ENCODE results near the gene LPIN3.

The LPIN3 gene, protein sequence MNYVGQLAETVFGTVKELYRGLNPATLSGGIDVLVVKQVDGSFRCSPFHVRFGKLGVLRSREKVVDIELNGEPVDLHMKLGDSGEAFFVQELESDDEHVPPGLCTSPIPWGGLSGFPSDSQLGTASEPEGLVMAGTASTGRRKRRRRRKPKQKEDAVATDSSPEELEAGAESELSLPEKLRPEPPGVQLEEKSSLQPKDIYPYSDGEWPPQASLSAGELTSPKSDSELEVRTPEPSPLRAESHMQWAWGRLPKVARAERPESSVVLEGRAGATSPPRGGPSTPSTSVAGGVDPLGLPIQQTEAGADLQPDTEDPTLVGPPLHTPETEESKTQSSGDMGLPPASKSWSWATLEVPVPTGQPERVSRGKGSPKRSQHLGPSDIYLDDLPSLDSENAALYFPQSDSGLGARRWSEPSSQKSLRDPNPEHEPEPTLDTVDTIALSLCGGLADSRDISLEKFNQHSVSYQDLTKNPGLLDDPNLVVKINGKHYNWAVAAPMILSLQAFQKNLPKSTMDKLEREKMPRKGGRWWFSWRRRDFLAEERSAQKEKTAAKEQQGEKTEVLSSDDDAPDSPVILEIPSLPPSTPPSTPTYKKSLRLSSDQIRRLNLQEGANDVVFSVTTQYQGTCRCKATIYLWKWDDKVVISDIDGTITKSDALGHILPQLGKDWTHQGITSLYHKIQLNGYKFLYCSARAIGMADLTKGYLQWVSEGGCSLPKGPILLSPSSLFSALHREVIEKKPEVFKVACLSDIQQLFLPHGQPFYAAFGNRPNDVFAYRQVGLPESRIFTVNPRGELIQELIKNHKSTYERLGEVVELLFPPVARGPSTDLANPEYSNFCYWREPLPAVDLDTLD

DNA sequence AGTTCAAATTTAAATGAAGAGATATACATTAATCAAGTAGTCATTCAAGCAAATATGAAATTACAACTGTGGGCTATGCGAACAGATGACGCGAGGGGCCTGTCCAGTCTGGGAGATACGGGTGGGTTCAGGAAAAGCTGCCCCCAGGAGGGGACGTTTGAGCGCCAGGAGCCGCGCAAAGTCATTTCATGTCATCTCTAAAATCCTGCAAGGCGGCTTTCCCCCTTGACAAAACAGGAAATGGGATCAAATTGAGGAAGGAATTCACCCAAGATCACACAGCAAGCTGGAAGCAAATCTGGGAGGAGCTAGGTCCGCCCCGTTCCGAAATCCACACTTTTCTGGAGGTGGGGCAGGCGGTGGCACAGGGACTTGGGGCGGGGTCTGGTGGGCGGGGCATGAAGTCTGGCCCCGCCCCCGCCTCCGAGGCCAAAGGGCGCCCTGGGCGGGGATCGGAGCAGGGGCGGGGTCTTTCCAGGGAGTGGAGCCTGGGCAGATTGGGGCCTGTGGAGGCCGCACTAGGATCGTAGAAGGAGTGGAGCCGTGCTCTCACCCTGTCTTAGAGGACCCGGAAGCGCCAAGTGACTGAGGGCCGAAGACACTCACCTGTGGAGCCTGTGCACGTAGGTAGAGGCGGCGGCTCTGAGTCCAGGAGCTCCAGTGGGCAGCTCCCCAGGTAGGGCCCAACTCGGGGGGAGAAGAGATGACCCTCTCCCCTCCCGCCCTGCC is at the start of gene LPIN3:
TSS of gene LPIN3 (plus strand) at position 495 of the 729 bp plus-strand sequence. CDS start 4,983 bp downstream, outside the sequence.
- peak; percentile 82 for DNase-seq

DNA sequence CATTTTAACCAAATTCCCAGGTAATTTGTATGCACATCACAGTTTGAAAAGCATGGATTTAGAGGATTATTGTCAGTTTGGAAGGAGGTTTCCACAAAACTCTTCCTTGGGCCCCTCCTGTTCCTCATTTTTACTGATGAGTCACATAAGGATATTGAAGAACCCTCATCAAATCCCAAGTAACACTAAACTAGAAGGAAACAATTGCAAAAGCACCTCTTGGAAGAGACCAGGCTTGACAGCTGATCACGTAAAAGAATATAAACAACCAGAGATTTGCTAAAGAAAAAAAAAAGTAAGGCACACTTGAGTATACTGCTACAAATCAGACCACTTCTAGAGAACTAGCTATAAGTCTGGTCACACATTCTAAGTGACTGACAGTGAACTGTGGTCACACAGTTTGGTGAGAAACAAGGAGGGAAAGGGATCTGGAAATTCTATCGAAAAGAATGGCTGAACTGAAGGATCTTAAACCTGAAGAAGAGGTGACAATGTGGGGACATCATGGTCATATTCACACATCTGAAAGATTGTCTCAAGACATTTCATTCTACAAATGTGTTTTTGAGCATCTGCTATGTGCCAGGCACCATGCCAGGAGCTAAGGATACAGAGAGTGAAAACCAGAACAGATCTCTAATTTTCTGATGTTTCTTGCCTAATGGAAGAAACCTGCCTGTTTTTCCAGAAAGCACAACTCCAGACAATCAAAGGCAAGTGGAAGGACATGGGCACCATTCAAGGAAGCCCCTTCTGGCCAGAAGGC is 47.2 kb upstream of the LPIN3 start:
- no peak for DNase-seq

DNA sequence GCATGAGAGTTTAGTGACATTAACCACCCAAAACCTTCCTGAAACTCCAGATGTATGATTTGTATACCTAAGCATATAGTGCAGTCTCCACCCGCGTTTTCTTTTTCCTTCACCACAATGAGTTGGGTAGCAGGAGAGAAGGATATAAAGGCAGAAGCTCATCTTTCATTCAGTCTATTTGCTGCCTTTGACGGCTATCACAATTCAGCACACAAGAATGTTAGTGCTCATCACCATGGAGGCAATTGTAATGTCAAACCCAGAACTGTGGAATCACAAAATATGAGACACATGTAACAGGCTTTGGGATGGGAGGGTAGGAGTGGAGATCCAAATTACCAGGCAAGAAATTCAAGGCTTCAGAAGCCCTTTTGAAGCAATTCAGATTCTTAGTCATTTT is 40.7 kb upstream of the LPIN3 start:
- no peak for DNase-seq

DNA sequence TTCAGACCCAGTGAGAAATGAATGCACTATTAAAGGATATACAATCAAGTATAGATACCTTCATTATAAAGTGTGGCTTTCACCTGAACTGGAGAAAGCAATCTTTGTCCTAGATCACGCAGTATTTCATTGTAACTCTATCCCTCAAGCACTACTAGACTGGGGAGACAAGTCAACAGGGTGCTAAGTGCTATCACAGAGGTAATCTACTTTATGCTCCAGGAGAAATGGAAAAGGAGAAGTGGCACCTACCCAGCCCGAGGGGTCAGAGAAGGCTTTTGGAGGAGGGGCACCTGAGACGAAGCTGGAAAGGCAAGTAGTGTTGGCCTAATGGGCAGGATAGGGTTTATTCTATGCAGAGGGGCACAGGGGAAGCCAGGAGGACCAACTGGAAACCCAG is 40.2 kb upstream of the LPIN3 start:
- DNase-seq, result no peak

DNA sequence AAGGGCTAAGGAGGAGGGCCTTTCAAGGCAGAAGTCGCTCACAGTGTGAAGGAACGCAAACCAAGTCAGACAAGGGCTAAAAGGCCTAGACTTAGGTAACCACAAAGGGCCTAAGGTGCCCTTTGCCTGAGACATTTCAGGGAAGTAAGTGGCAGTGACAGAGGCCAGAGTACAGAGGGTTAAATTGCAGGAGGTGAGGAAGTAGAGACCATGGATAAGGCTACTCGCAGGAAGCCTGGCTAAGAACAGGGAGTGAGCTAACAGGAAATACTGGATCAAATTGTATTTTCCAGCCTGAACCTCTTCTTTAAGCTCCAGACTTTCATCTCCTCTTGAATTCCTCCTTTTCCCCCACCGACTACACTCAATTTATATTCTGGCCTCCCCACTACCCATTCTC is 39.7 kb upstream of the LPIN3 start:
- no peak for DNase-seq

DNA sequence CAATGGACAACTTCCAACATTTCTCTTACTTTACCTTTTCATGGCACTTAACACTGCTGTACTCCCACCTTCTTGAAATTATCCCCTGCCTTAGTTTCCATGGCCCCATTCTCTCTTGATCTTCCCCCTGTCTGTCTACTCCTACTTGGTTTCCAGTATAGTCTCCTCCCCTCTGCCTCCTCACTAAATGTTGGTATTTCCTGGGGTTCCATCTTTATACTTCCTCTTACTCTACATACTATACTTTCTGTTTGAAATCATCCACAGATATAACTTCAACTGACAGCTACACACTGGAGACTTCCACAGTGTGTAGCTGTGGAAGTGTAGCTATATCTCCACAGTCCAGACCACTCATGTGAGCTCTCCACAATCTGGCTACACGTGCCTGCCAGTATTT is 36.6 kb upstream of the LPIN3 start:
- peak; percentile 74 for DNase-seq

DNA sequence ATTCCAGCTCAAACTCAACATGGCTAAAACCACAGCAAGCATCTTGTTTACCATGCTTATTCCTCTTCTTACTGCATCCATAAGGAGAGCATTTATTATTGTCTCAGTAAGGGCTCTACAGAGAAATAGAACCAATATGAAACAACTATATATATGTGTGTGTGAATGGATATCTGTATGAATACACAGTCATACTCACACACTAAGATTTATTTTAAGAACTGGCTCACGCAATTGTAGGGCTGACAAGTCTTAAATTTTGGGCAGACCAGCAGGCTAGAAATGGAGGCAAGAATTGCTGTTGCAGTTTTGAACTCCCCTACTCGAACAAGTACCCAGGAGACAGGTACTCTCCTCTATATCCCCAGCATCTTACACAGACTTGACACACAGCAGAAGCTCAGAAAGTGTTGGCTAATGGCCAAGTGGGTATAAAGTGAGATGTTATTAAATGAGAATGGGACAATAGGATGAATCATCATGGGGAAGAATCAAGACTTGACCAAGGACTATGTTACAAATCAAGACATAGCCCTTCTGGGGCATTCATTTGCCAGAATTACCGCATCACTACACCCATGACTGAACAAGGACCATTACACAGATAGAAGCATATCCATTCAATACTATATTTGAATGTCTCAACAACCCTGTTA is 36.1 kb upstream of the LPIN3 start:
- no peak for DNase-seq

DNA sequence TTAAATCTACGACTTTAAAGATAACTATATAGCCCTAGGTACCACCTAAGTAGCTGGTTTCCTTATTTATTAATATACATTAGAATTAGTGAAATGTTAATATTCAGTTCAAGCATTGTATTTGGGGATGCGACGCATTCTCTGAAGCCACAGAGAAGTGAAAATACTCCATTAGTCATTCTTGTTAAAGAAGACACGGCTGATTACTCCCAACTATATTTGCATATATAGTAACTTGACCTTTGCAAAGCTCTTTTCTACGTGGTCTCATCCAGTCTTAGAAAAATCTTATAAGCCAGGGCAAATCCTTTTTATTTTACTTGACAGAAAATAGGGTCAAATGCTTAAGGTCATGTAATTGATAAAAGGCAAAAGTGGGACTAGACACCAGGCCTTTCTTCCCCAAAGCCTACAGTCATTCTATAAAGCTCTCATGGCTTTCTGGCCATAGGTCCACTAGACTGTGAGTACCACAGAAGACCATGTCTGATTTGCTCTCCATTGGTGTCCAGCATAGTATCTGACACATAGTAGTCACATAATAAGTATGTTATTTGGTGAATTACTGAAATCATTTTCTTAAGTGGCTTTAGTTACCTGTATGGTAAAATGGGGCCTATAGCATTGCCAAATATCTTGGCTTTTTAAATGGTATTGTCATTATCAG is 34.4 kb upstream of the LPIN3 start:
- peak; percentile 35 for DNase-seq

DNA sequence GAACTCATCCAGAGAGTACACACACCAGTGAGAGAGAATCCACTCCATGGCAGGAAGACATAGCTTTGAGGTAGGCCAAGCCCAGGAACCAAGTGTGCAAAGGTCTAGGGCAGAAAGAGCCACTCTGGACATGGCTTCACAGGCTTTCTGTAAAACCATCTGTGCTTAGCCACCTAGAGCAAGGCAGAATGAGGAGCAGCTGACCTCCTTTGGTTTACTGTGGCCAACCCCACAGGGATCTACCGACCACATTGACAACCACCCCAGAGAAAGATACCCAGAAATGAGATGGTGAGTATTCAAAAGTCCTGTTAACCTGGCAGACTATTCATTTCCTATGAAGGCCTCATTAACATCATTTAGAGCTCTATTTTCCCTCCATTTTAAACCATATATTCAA is 33.6 kb upstream of the LPIN3 start:
- DNase-seq, result no peak

DNA sequence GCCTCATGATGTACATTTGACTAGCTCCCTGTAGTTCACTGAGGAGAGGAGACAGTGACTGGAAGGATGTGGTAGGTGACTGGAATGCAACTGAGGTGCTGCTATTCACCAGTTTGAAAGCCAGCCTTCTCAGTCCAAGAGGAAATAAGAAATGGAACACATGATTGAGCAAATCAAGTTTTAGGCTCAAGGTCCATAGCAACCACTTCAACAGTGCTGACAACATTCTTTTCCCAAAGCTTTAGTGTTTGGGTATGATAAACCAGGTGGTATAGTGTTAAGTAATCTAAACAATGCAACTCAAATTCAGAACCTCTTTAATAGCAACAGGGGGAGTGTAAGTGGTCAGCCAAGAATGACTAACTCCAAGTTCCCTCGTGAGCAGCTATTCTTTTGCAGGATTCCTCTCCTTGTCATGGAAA is 32.3 kb upstream of the LPIN3 start:
- peak; percentile 14 for DNase-seq

DNA sequence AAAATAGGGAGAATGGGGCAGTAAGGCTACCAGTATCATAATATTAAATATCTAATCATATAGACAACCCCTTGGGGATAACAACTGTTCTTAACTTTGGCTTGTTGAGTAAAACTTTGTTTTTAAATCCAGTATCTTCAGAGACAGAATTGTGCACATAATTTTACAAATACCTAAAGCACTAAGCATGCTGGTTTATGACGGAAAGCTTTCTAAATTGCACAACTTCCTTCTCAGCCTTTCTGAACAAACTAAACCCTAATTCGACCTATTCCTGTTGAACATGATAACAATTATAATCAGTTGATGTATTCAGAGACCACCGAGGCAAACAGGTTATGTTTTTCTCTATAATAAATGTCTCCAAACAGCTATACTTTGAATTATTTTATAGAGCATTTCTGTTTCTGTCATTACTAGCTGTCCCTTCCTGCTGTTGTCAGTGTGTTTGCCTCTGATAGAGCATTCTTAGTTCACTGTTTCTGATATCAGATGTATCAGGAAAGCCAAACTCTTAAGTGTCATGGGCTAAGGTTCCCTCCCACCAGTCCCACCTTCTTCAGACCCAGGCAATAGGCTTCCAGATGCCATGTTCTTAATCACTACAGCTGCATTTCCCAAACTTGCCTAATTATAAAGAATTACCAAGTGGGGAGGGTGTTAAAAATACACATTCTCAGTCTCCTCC is 31.8 kb upstream of the LPIN3 start:
- DNase-seq, result peak; percentile 49

DNA sequence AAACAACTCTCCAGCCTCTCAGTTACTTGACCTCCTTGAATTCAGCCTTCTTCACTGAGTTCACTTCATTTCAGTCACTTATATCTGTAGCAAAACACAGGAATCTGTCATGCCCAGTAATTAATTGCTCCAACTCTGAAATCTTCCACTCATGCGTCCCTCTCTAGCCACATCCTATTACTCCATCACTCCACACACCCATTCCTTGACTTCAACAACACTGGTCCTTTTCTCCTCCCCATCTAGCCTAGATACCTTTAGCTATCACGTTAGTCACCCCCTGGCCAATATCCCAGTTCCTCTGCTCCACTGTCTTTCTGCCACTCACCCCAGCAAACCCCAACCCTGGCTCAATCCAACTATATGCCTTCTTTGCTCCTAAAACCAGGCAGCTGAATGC is 30.8 kb upstream of the LPIN3 start:
- no peak for DNase-seq

DNA sequence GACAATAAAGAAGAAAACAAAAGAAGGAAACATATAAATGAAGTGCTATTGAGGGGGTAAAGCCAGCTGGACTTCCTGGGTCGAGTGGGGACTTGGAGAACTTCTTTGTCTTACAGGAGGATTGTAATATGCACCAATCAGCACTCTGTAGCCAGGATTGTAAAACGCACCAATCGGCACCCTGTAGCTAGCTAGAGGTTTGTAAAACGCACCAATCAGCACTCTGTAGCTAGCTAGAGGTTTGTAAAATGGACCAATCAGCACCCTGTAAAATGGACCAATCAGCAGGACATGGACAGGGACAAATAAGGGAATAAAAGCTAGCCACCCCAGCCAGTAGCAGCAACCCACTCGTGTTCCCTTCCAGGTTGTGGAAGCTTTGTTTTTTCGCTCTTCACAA is 28.6 kb upstream of the LPIN3 start:
- peak; percentile 5 for DNase-seq

DNA sequence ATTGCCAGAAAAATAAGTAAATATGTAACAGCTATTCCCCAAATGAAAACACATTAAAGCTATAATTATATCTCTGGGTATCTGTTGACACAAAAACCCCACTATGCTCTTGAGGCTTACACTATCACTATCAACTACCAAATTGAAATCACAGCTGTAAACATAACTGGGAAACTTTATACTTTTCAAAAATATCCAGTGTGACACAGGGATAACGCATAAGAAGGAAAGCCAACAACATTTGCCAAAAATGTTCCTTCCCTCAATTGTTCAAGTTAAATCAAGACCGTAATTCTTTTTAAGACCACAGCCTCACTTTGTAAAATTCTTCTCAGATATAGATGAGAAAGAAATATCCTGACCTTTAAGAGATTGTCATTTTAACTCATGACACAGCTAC is 26.2 kb upstream of the LPIN3 start:
- DNase-seq, result no peak

DNA sequence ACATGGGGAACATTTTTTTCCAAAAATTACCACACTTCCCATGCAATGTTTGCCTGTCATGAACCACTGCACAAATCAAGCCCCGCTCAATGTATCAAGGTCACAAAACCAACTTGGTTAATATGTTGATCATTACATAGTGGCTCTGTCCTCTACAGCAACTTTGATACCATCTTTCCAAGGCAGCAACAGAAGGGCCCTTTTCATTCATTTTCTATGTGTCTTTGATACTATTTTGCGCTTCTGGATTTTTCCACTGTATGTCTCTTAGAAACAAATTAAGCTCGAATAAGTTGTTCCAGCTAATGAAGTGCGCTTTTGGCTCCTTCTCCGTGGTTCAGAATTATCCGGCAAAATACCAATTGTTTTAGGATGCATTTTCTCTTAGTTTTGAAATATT is 24.6 kb upstream of the LPIN3 start:
- no peak for DNase-seq

DNA sequence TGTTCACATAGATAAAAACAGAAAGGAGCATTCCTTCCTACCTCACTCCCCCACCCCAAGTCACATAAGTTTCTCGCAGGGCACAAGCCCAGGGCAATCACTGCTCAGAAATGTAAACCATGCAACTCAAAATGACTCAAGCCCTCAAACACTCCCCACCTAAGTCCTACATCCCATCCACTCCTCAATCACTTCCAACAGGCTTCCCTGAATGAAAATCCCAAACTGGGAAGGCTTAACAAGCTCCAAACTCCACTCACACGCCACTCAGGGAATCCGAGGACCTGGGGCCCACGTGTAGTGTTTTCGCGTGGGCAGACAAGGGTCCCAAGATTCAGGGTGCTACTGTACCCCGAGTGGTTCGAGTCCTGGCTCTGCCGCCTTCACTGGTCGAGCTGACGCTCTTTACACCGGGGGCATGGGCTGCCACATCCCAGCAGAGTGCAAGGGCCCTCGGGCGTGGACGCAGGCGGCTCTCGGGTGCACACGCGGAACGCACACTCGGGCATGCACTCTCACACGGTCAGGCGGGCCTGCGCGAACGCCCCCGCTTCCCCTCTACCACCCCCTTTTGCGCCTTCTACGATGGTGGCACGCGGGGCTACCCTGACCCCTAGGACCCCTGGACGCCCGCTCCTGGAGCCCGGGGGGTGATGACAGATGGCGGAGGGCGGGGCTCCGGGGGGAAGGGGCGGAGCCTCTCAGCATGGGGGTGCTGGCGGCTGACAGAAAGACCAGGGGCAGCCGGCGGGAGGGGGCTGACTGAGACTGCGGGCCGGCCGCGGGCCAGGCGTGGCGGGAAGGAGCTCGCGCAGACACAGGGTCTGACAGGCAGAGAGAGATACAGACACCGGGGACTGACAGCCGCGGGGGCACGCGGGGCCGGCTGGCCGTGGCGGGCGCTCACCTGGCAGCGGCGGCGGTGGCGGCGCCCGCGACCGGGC is 23.7 kb upstream of the LPIN3 start:
- DNase-seq, result peak; percentile 25

DNA sequence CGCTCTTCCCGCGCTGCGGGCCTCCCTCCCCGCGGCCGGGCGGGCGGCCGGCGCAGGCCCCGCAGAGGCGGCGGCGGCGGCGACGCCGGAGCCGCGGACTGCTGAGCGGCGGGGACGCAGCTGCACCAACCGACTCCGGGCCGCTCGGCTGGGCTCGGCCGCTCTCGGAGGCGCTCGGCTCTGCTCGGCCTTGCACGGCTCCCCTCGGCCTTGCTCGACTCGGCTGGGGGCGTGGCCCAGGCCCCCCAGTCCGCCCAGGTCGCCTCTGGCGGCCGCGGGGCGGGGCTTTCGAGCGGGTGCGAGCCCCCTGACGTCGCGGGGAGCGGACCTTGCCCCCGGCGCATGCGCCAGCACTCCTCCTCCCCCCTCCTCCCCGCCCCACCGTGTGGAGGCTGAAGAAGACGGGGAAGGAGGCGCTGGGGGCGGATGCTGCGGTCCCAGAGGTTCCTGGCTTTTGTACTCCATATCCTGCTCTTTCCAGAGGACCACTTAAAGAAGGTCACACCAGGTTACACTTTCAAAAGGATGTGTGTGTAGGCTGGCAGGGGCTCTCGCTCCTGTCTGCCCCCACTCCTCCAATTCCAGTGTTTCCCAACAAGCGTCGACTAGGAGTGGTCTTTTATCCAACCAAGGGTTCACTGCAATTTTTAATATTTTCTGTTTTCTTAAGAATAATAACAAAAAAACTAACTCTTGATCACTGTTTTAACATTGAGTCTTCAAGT is 22.9 kb upstream of the LPIN3 start, which contains the start of gene ZHX3:
TSS of gene ZHX3 (minus strand) at position 186 of the 725 bp plus-strand sequence. CDS start 112,815 bp downstream, outside the sequence.
- peak; percentile 94 for DNase-seq

DNA sequence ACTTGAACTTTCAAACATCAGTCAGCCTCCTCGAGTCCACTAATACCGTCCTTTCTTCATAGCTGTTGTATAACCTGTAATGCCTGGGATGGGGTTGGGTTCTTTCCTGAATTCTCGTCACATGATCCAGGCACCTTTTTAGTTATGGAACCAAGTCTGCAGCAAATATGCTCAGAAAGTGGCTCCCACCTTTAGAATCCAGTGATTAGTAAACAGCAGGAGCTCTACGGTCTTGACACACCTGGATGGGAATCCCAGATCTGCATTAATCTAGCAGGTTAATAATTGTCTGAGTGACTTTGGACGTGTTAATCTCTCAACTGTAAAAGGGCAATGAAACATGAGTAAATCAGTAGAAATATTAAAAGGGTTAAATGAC is 22.4 kb upstream of the LPIN3 start:
- DNase-seq, result no peak

DNA sequence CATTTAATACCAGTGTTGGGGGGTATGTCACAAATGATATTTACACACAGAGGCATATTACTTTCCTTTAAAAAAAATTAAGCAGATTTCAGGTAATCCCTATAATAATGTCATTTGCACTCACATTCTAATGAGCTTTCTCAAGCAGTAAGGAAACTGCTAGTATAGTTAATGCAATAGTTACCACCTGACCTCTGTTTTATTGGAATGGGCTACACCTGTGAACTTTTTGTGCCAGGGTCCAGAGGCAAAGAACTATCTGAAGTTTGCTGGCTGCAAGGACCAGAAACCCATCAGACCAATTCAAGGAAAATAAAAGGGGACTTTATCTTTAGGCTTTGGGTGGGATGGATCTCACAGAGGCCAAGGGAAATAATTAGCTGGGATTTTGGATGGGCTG is 20.2 kb upstream of the LPIN3 start:
- no peak for DNase-seq

Measured in MV-4-11 (cell line).